Upper lobe of right lung (tissue), 1 donor: Measurements from ENCODE around the gene RSPH1. TPM values are rescaled to one million over a fixed set of nuclear protein-coding genes. Genes with fewer than 3 reads are reported as not detected.

Source experiments
- ATAC-seq: fragments of 200-7000 bp; cut with Tn5 transposase; one replicate; pipeline ENCODE4 v1.9.1; 2020; ENCODE audit warnings: mild to moderate bottlenecking, moderate library complexity
- DNase-seq: peaks from one replicate; pipeline ENCODE4 v3.0.0-alpha.2; 2020
- H3K27ac ChIP-seq: fragments of 200-600 bp; one replicate; pipeline ENCODE4 v1.8.0; 2022
- H3K27me3 ChIP-seq: fragments of 200-600 bp; one replicate; pipeline ENCODE4 v1.8.0; 2022; ENCODE audit warnings: mild to moderate bottlenecking
- H3K36me3 ChIP-seq: fragments of 200-600 bp; one replicate; pipeline ENCODE4 v1.8.0; 2022
- H3K4me1 ChIP-seq: fragments of 200-600 bp; one replicate; pipeline ENCODE4 v1.8.0; 2022
- H3K4me3 ChIP-seq: fragments of 200-600 bp; one replicate; pipeline ENCODE4 v1.8.0; 2022; ENCODE audit warnings: mild to moderate bottlenecking
- H3K9me3 ChIP-seq: fragments of 200-600 bp; one replicate; pipeline ENCODE4 v1.8.0; 2022
- CTCF ChIP-seq: fragments of 200-600 bp; IDR thresholded peaks from one replicate; pipeline ENCODE4 v1.8.0; 2022; ENCODE audit warnings: antibody characterized with exemption
- intact Hi-C: fragments of 100-400 bp; cut with DNase I; formaldehyde crosslinking; loops from one replicate; pipeline ENCODE4 v1.11.0; 2022
- total RNA-seq: library from RNA; stranded (reverse); fragmentation: NEBNext Ultra II Directional; extraction: Animal tissue kit (Norgen Biotek cat#: 25700); gene quantifications from one replicate; pipeline ENCODE4 v1.2.1, GENCODE V29; 2021
- donor health status: DM: no; HTN: yes; CAD: no; lungs with severe emphysema.

The RSPH1 gene
- total RNA-seq, 1 donor from 2014 or later: 0.84 TPM

GRCh38 chr21:42509244-42509643 is 13.2 kb upstream of the RSPH1 start:
- Histone ChIP-seq H3K9me3 (no peaks in the 10 kb centered on the region), H3K27ac (no peak overlapping the region), H3K4me1 (no peaks in the 10 kb centered on the region), H3K27me3 (no peaks in the 10 kb centered on the region), H3K4me3 (no peak overlapping the region), H3K36me3 (no peaks in the 10 kb centered on the region)
- TF ChIP-seq CTCF: no peak
- DNase-seq (no peak), ATAC-seq (peak; percentile 17)
- intact Hi-C loops: no loop called here

DNA sequence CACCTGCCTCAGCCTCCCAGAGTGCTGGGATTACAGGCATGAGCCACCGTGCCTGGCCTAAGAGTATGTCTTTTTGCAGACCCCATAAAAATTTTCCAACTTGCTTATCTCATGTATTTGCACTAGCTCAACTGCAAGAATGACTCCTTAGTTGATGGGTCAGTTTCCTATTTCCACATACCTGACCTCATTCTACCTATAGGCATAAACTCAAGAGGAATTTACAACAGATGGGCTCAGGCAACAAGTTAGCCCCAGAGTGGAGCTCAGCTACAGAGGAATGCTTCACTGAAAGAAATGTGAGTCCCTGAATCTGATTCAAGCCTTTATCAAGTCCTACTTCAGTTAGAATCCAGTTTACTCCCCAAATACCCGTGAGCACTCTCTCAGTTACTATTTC is 12.3 kb upstream of the RSPH1 start:
- intact Hi-C loops: no loop called here
- no peak overlapping the region for H3K4me3 ChIP-seq

DNA sequence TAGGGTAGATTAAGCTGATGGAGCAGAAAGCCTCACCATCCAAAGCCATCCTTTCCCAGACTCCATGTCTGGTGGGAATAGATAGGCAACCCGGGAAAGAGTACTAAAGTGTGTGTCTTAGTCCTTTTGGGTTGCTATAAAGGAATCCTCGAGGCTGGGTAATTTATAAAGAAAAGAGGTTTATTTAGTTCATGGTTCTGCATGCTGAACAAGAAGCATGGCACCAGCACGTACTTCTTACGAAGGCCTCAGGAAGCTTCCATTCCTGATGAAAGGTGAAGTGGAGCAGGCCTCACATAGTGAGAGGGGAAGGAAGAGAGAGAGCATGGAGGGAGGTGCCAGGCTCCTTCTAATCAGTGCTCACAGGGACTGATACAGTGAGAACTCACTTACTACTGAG is 11.4 kb upstream of the RSPH1 start:
- intact Hi-C loops: no loop called here
- TF ChIP-seq CTCF: no peak
- no peaks in the 10 kb centered on the region for H3K36me3 ChIP-seq
- no peaks in the 10 kb centered on the region for H3K9me3 ChIP-seq
- H3K4me1 ChIP-seq: no peaks in the 10 kb centered on the region
- H3K4me3 ChIP-seq: no peak overlapping the region
- no peaks in the 10 kb centered on the region for H3K27me3 ChIP-seq
- ATAC-seq: no peak
- DNase-seq: no peak
- H3K27ac ChIP-seq: no peak overlapping the region

More for the DNA sequence above, 12.3 kb upstream of the RSPH1 start:
- Histone ChIP-seq H3K36me3 (no peaks in the 10 kb centered on the region), H3K27ac (no peak overlapping the region), H3K27me3 (no peaks in the 10 kb centered on the region), H3K9me3 (no peaks in the 10 kb centered on the region), H3K4me1 (no peaks in the 10 kb centered on the region)
- DNase-seq (no peak), ATAC-seq (no peak)
- no peak for TF ChIP-seq CTCF

- DNase-seq (no peak), ATAC-seq (peak; percentile 67)
- H3K4me3 ChIP-seq: no peak overlapping the region
- intact Hi-C loops: no loop called here
- no peak overlapping the region for H3K27ac ChIP-seq
- no peak for TF ChIP-seq CTCF
- no peaks in the 10 kb centered on the region for H3K36me3 ChIP-seq
- no peaks in the 10 kb centered on the region for H3K27me3 ChIP-seq
- H3K4me1 ChIP-seq: no peaks in the 10 kb centered on the region
- no peaks in the 10 kb centered on the region for H3K9me3 ChIP-seq
Observed at GRCh38 chr21:42505090-42505726, 9.2 kb upstream of the RSPH1 start.

GRCh38 chr21:42503711-42504110 is 7.7 kb upstream of the RSPH1 start:
- ATAC-seq (no peak), DNase-seq (no peak)
- no peaks in the 10 kb centered on the region for H3K36me3 ChIP-seq
- TF ChIP-seq CTCF: no peak
- intact Hi-C loops: no loop called here
- H3K4me1 ChIP-seq: no peaks in the 10 kb centered on the region
- H3K9me3 ChIP-seq: no peaks in the 10 kb centered on the region
- H3K27ac ChIP-seq: no peak overlapping the region
- H3K27me3 ChIP-seq: no peaks in the 10 kb centered on the region
- no peak overlapping the region for H3K4me3 ChIP-seq

DNA sequence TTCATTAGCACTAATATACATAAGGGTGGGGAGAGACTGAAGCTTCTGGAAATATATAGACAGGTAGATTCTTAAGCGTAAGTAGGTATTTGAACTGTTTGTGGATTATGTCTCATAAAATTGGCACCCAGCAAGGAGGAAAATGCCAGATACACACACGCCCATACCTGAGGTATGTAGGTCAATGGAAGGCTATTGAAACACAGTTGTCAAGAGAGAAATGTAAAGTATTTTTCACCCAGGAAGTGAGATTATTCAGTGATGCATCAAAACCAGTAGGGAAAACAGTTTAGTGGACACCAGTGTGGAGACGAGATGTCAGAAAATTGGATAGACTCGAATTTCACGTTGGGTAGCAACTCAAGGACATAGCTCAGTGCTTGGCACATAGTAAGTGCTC is 4.7 kb upstream of the RSPH1 start:
- Histone ChIP-seq H3K4me1 (peaks cover 6% of the 10 kb centered on the region), H3K9me3 (no peaks in the 10 kb centered on the region), H3K4me3 (no peak overlapping the region), H3K27ac (no peak overlapping the region), H3K36me3 (no peaks in the 10 kb centered on the region), H3K27me3 (no peaks in the 10 kb centered on the region)
- no peak for TF ChIP-seq CTCF
- DNase-seq (no peak), ATAC-seq (no peak)
- intact Hi-C loops: no loop called here
